ENCODE measurements around the gene ZBTB17.

Gene ZBTB17

DNA sequence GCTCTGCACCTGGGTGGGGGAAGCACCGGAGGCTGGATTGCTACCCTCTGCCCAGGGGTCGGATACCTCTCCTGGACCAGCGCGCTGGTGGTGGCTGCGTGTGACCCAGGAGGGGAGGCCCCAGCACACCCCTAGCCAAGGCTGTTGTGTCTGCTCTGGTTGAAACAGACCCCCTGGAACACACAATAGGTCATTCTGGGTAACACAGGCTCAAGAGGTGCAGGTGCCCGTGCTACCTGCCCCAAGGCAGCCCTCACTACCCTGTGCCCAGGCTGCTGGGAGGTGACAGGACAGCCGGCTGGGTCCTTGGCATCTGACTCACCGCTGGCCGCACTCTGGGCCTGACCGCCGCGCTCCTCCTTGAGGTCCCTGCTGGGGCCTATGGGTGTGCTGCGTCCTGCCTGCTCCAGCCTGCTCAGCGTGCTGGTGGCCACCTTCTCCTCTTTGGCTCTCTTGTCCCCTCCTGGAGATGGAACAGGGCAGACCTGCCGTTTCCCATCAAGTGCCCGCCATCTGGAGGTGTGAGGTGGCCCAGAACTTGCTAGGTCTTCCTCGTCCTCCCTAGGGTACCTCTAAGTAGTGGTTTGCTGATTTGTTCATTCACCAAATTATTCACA lies 30.0 kb downstream of the ZBTB17 start:
- no peak for DNase-seq

GRCh38 chr1:15945011-15945831 lies 30.7 kb downstream of the ZBTB17 start:
- no peak for DNase-seq

GRCh38 chr1:15944308-15945010 lies 31.4 kb downstream of the ZBTB17 start:
- DNase-seq = no peak

GRCh38 chr1:15943992-15944307 lies 32.0 kb downstream of the ZBTB17 start:
- DNase-seq = no peak

- no peak for DNase-seq
These were observed 32.4 kb downstream of the ZBTB17 start for GRCh38 chr1:15943328-15943991.

DNA sequence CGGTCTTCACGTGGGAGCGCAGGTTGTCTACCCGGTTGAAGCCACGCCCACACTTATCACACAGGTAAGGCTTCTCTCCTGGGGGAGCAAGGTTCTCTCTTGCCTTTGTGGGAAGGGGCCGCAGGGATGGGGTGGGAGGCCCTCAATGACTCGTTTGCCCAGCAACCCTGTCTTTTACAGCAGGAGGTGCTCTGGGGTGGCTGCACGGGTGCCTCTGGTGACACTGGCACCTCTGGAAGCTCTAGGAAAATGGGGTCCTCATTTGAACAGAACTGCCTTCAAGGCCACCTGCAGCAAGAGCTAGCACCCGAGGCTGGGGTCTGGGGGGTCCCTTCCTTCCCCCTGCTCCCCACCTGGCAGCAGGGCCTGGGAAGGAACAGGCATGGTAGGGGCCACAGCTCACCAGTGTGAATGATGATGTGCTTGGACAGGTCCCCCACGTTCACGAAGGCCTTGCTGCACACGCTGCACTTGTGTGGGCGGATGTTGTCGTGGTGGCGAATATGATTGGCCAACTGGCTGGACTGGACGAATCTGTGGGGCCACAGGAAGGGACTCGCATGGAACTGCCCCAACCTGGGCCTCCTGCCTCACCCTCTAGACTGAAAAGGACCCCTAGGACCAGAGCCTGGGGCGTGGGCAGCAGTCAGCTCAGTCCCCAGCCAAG lies 33.1 kb downstream of the ZBTB17 start:
- DNase-seq = no peak

DNA sequence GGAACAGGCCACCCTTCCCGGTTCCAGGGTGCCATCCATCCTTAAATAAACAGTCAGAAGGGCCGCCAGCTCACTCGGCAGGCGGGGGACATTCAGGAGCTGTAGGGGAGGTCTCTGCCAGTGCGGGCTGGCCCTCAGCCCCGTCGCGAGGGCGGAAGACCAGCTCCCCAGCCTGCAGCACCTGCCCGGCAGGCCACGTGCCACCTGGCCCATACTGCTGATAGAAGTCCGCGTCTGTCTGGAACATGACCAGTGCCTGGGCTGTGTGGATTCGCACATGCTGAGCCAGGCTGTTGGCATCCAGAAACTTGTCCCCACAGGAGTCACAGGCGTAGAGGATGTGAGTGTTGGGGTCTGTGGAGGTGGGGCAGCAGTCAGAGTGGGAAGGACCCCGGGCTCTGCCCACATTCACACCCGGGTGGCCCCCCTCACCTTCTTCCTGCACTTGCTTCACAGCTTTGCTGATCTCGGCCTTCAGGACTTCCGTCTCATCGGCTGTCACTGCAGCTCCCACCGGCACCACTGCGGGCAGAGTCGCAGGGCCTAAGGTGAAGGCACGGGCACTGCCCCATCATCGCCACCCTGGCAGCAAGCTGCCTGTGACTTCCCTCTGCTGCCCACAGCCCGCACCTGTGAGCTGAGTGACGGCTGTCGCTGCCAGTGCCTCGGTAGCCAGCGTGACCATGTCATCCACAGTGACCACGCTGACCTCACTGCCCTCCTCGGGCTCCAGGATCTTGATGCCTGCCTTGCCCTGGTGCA lies 33.8 kb downstream of the ZBTB17 start:
- DNase-seq = peak; percentile 82 to 93

DNA sequence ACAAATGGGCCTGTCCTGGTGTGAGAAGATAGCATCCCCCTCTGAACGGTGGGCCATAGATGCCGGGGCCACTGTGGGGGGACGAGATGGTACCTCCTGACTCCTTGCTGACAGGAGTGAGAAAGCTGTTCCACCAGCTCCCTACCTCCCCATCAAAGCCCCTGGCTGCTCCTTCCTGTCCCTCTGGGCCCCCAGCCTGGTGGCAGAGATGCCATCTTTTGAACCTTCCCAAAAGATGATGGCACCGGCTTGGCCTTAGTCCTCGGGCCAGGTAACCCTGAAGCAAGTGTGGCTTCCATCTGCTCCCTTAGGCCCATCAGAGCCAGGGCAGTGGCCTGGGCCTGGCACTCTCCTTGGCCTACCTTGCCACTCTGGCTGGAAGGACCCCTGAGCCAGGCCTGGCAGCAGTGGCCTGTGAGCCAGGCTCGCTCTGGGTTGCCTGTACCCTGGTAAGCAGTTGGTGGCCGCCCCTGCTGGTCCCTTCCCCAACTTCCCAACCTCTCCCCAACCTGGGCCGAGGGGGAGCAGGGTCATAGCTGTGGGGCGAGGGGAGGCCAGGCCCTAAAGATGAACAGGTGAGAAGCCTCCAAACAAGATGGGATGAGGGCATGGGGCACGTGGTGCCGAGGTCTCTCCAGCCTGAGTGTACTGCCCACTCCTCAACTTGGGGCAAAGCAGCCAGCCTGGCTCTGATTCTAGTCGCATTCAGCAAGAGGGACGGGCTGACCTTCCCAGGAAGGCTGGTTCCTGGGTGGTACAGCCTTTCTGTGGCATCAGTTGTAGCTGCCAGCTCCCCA lies 34.7 kb downstream of the ZBTB17 start:
- DNase-seq = no peak

GRCh38 chr1:15940110-15941043 lies 35.5 kb downstream of the ZBTB17 start:
- DNase-seq = no peak

GRCh38 chr1:15939181-15940109 lies 36.5 kb downstream of the ZBTB17 start:
- DNase-seq = peak in 1 of 2 experiments; percentile 34

- DNase-seq = no peak
These were observed 37.2 kb downstream of the ZBTB17 start for GRCh38 chr1:15938628-15939161.

GRCh38 chr1:15937706-15938168 lies 38.2 kb downstream of the ZBTB17 start:
- no peak for DNase-seq

- no peak for DNase-seq
These were observed 38.8 kb downstream of the ZBTB17 start for GRCh38 chr1:15937146-15937545.

- DNase-seq = no peak
These were observed 39.9 kb downstream of the ZBTB17 start for GRCh38 chr1:15936025-15936424.

- DNase-seq = no peak
These were observed 40.6 kb downstream of the ZBTB17 start for GRCh38 chr1:15935056-15935950.

GRCh38 chr1:15934211-15935055 lies 41.5 kb downstream of the ZBTB17 start:
- no peak for DNase-seq
